Endodermal cell (in vitro differentiated cells): Measurements from ENCODE around the gene EIPR1. TPM values are rescaled to one million over a fixed set of nuclear protein-coding genes. Genes with fewer than 3 reads are reported as not detected.

Source experiments
- DNase-seq: peaks from one replicate; pipeline ENCODE4 v3.0.0-alpha.2; 2017
- H3K27ac ChIP-seq: 2 replicates; pipeline ENCODE4 v1.5.1; 2013; ENCODE audit warnings: mild to moderate bottlenecking, low read depth, low read length, moderate library complexity
- H3K27me3 ChIP-seq: 2 replicates; pipeline ENCODE4 v1.6.1; 2013; ENCODE audit warnings: mild to moderate bottlenecking, low read length, moderate library complexity; ENCODE audit not compliant: insufficient read depth, control insufficient read depth, poor library complexity, severe bottlenecking
- H3K36me3 ChIP-seq: 2 replicates; pipeline ENCODE4 v1.7.0; 2013; ENCODE audit warnings: mild to moderate bottlenecking, low read length, moderate library complexity; ENCODE audit not compliant: control insufficient read depth, insufficient read depth
- H3K4me1 ChIP-seq: one replicate; pipeline ENCODE4 v1.7.0; 2013; ENCODE audit warnings: low read length; ENCODE audit not compliant: control insufficient read depth, insufficient read depth
- H3K4me3 ChIP-seq: 2 replicates; pipeline ENCODE4 v1.5.1; 2013; ENCODE audit warnings: mild to moderate bottlenecking, low read length, moderate library complexity
- H3K9ac ChIP-seq: 2 replicates; pipeline ENCODE4 v1.6.1; 2013; ENCODE audit warnings: mild to moderate bottlenecking, low read length, moderate library complexity; ENCODE audit not compliant: poor library complexity, severe bottlenecking; ENCODE audit errors: extremely low read depth
- H3K9me3 ChIP-seq: 2 replicates; pipeline ENCODE4 v1.6.1; 2013; ENCODE audit warnings: mild to moderate bottlenecking, low read length, moderate library complexity; ENCODE audit not compliant: control insufficient read depth
- H3K27ac Mint-ChIP-seq: 2 replicates; pipeline ENCODE4 v1.8.0; 2020; ENCODE audit warnings: mixed read lengths
- H3K27me3 Mint-ChIP-seq: 2 replicates; pipeline ENCODE4 v1.8.0; 2021; ENCODE audit warnings: mild to moderate bottlenecking, mixed read lengths; ENCODE audit not compliant: insufficient read depth
- H3K36me3 Mint-ChIP-seq: 2 replicates; pipeline ENCODE4 v1.8.0; 2020; ENCODE audit warnings: low read depth, mixed read lengths
- H3K4me1 Mint-ChIP-seq: 2 replicates; pipeline ENCODE4 v1.8.0; 2020; ENCODE audit warnings: mixed read lengths
- H3K4me3 Mint-ChIP-seq: 2 replicates; pipeline ENCODE4 v1.8.0; 2020; ENCODE audit warnings: mild to moderate bottlenecking, moderate library complexity, mixed read lengths
- H3K9me3 Mint-ChIP-seq: 2 replicates; pipeline ENCODE4 v1.8.0; 2020; ENCODE audit warnings: mild to moderate bottlenecking, mixed read lengths
- WGBS, 2 experiments: methylation state at CpG; one replicate each; pipeline versions ENCODE4 v1.1.5 to v1.1.7; 2013; ENCODE audit warnings: missing lambda C conversion rate in 2 of 2, mixed read lengths in 1 of 2; ENCODE audit not compliant: insufficient coverage in 1 of 2, insufficient read length in 1 of 2; 5-methylcytosine and 5-hydroxymethylcytosine counted together
- total RNA-seq, 2 donors: library from RNA; stranded (reverse); fragmentation: NEBNext Ultra II Directional in 1 of 2; extraction: Animal tissue kit (Norgen Biotek cat#: 25700) in 1 of 2; gene quantifications; 2 replicates in 1 of 2; 3 replicates in 1 of 2; pipeline ENCODE4 v1.2.1, GENCODE V29; 2021
- TF ChIP-seq, protein P1 (sequence below): fragments of 200-600 bp; sonication (generic); conservative IDR thresholded peaks from 2 replicates; pipeline ENCODE4 v1.5.0; 2021; ENCODE audit warnings: antibody characterized with exemption, mild to moderate bottlenecking

The EIPR1 gene
- total RNA-seq, 2 donors from 2014 or later: 30.1 to 36.8 TPM

GRCh38 chr2:3192281-3192818, 185.3 kb downstream of the EIPR1 start:
- WGBS, 2 experiments: 95 to 97% methylated on average over 12 to 17 of the region's 17 CpGs
- no peaks in the 10 kb centered on the region for H3K27me3 ChIP-seq
- Mint-ChIP-seq H3K27me3 (no peaks in the 10 kb centered on the region), H3K36me3 (peaks cover 39% of the 10 kb centered on the region), H3K27ac (no peak overlapping the region), H3K4me3 (no peak overlapping the region), H3K4me1 (no peaks in the 10 kb centered on the region), H3K9me3 (no peaks in the 10 kb centered on the region)
- H3K9ac ChIP-seq: no peak overlapping the region
- TF ChIP-seq, protein P1, sequence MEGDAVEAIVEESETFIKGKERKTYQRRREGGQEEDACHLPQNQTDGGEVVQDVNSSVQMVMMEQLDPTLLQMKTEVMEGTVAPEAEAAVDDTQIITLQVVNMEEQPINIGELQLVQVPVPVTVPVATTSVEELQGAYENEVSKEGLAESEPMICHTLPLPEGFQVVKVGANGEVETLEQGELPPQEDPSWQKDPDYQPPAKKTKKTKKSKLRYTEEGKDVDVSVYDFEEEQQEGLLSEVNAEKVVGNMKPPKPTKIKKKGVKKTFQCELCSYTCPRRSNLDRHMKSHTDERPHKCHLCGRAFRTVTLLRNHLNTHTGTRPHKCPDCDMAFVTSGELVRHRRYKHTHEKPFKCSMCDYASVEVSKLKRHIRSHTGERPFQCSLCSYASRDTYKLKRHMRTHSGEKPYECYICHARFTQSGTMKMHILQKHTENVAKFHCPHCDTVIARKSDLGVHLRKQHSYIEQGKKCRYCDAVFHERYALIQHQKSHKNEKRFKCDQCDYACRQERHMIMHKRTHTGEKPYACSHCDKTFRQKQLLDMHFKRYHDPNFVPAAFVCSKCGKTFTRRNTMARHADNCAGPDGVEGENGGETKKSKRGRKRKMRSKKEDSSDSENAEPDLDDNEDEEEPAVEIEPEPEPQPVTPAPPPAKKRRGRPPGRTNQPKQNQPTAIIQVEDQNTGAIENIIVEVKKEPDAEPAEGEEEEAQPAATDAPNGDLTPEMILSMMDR: no peak
- H3K4me1 ChIP-seq: no peaks in the 10 kb centered on the region
- peaks cover 32% of the 10 kb centered on the region for H3K36me3 ChIP-seq
- DNase-seq: no peak
- no peak overlapping the region for H3K27ac ChIP-seq
- no peak overlapping the region for H3K4me3 ChIP-seq
- no peaks in the 10 kb centered on the region for H3K9me3 ChIP-seq

GRCh38 chr2:3189961-3190360, 187.7 kb downstream of the EIPR1 start:
- no peak overlapping the region for H3K27ac Mint-ChIP-seq
- Histone ChIP-seq H3K4me3 (no peak overlapping the region), H3K36me3 (peaks cover 21% of the 10 kb centered on the region), H3K4me1 (no peaks in the 10 kb centered on the region), H3K27ac (no peak overlapping the region), H3K27me3 (no peaks in the 10 kb centered on the region), H3K9me3 (no peaks in the 10 kb centered on the region), H3K9ac (no peak overlapping the region)
- peaks cover 45% of the 10 kb centered on the region for H3K36me3 Mint-ChIP-seq
- no peaks in the 10 kb centered on the region for H3K27me3 Mint-ChIP-seq
- TF ChIP-seq, protein P1: no peak
- DNase-seq: no peak
- H3K4me3 Mint-ChIP-seq: no peak overlapping the region
- H3K4me1 Mint-ChIP-seq: no peaks in the 10 kb centered on the region
- 96 to 100% methylated on average over 2 to 8 of the region's 8 CpGs for WGBS, 2 experiments
- H3K9me3 Mint-ChIP-seq: no peaks in the 10 kb centered on the region

- H3K9me3 Mint-ChIP-seq: no peaks in the 10 kb centered on the region
- H3K27me3 Mint-ChIP-seq: no peaks in the 10 kb centered on the region
- no peak overlapping the region for H3K9ac ChIP-seq
- H3K4me1 ChIP-seq: no peaks in the 10 kb centered on the region
- H3K27ac Mint-ChIP-seq: peak overlapping the region; percentile 44
- no peaks in the 10 kb centered on the region for H3K9me3 ChIP-seq
- H3K4me3 ChIP-seq: no peak overlapping the region
- peaks cover 19% of the 10 kb centered on the region for H3K36me3 ChIP-seq
- H3K27me3 ChIP-seq: no peaks in the 10 kb centered on the region
- peaks cover 43% of the 10 kb centered on the region for H3K36me3 Mint-ChIP-seq
- TF ChIP-seq, protein P1: no peak
- 92% methylated on average over 14 to 26 of the region's 26 CpGs for WGBS, 2 experiments
- no peak overlapping the region for H3K4me3 Mint-ChIP-seq
- H3K27ac ChIP-seq: no peak overlapping the region
- DNase-seq: no peak
- H3K4me1 Mint-ChIP-seq: no peaks in the 10 kb centered on the region
Measured at GRCh38 chr2:3189076-3189591, 188.5 kb downstream of the EIPR1 start.
